Limb (tissue), 2 donors: Measurements from ENCODE around the gene C11orf21.
"Not testable (repeated sequence)": the region's sequence is repeated elsewhere in the genome, so short reads cannot be mapped to it uniquely, and the experiment has no call there.

Experiments
- DNase-seq, 2 donors: peaks; one replicate each; pipeline ENCODE4 v3.0.0-alpha.2; 2016; ENCODE audit errors: extremely low spot score in 2 of 2

Gene C11orf21

GRCh38 chr11:2301631-2302305 is at the start of gene C11orf21, which contains the start of gene TSPAN32:
C11orf21 (minus strand) TSS chr11:2301918; CDS start chr11:2301808, 110 bp downstream.
TSPAN32 (plus strand) TSS chr11:2302013; CDS start chr11:2302150, 137 bp downstream.
- peak in 1 of 2 donors; percentile 47 for DNase-seq

- DNase-seq, result no peak
These were observed 47.3 kb upstream of the C11orf21 start for GRCh38 chr11:2348986-2349385.

DNA sequence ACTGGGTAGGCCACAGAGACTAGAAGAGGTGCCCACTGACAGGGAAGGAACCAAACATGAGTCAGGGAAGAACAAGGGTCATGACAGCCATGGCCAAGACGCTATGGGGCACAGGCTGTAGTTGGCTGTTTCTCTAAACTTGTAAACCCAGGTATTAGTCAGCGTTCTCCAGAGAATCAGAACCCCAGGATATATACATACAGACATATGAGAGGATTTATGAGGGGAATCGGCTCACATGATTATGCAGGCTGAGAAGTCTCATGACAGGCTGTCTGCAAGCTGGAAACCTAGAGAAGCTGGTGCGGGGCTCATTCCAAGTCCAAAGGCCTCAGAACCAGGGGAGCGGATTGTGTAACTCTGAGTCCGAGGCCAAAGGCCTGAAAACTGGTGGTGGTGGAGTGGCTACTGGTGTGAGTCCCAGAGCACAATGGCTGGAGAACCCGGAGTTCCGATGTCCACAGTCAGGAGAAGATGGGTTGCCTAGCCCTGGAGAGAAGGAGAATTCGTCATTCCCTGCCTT is 45.7 kb upstream of the C11orf21 start:
- no peak for DNase-seq

DNA sequence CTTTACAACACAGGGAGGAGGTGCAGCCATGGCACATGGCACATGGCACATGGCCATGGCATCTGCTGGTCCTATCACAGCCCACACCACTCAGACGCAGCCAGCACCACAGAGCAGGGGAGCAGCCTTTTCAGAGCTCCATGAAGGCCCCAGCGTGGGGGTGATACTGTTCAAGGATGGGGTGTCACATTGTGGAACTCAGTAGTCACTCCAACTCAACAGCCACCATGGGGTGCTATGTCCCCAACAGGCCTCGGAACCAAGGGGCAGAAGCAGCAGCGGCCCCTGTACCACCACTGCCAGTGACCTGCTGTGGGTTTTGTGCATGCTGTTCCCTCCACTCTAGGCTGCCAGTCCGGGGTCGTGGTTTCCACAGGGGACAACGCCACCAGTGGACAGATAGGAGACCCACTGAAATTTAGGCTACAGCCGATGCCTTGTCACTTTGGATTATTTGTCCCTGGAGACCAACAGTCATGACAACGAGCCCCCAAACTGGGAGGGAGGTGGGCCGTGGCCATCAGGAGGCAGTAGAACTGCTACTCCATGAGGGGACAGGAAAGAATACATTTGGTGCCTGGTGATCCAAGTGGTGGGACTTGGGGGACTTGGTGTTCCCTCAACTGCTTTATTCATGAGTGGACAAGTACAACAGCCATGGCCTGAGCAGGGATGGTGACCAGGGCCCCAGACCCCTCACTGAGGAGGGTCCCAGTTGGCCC is 45.0 kb upstream of the C11orf21 start:
- DNase-seq, result no peak

DNA sequence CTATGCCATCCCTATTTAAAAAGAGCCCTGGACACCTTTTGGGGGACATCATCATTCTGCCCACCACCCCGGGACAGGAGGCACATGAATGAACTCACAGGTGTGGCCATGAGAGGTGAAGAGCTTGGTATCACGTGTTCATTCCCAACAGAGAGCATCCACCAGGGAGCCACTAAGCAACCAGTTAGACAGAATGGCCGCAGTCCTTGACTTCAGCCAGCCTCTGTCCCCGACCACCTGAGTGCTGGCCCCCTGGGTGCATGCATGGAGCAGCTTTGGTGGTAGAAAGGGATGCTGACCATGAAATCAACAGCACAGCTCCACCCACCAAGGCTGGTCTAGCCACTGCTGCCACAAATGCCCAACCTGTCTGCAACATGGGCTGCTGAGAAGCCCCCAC is 44.3 kb upstream of the C11orf21 start:
- DNase-seq, result no peak

DNA sequence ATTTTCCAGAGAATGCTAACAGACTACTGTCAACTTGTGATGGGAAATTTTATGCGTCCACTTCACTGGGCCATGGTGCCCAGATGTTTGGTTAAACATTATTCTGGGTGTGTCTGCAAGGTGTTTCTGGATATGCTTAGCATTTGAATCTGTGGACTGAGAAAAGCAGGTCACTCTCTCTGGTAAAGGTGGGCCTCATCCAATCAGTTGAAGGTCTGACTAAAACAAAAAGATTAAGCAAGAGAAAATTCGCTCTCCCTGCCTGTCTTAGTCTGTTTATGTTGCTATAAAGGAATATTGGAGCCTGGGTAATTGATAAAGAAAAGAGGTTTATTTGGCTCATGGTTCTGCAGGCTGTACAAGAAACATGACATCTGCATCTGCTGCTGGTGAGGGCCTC is 43.3 kb upstream of the C11orf21 start:
- no peak for DNase-seq

DNA sequence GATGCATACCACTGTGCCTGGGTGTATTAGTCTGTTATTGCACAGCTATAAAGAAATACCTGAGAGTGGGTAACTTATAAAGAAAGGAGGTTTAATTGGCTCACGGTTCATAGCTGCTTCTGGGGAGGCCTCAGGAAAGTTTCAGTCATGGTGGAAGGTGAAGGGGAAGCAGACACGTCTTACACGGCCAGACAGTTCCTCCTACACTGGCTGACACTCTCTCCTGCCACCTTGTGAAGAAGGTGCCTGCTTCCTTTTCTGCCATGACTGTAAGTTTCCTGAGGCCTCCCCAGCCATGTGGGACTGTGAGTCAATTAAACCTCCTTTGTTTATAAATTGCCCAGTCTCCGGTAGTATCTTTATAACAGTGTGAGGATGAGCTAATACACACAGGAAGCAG is 41.8 kb upstream of the C11orf21 start:
- DNase-seq, result no peak

DNA sequence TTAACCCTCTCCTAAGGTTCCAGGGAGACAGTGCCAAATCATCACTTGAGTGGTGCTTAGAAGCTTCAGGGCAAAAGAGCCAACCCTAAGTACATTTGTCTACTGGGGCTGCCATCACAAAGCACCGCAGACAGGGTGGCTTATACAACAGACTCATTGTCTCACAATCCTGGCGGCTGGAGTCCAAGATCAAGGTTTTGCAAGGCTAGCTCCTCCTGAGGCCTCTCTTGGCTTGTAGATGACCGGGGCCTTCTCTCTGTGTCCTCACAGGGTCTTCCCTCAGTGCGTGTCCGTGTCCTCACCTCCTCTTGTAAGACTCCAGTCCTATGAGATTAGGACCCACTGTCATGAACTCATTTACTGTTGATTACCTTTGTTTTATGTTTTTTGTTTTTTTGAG is 41.3 kb upstream of the C11orf21 start:
- no peak for DNase-seq

- DNase-seq, result no peak
These were observed 40.8 kb upstream of the C11orf21 start for GRCh38 chr11:2342557-2342956.

GRCh38 chr11:2338760-2339159 is 37.0 kb upstream of the C11orf21 start:
- DNase-seq, result not testable (repeated sequence)

DNA sequence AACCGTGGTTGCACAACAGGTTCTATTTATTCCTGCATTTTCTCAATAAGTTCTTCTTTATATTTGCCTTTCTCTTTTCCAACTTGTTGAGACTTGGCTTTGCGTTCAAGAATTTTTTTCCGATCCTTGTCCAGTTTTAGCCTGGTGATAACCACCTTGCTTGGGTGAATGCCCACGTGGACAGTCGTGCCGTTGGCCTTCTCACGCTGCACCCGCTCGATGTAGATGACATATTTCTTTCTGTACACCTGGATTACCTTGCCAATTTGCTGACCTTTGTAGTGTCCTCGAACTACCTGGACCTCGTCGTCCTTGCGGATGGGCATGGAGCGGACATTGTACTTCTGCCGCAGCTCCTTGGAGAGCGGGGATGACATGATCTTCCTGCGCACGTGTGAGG is 33.6 kb upstream of the C11orf21 start:
- not testable (repeated sequence) for DNase-seq

DNA sequence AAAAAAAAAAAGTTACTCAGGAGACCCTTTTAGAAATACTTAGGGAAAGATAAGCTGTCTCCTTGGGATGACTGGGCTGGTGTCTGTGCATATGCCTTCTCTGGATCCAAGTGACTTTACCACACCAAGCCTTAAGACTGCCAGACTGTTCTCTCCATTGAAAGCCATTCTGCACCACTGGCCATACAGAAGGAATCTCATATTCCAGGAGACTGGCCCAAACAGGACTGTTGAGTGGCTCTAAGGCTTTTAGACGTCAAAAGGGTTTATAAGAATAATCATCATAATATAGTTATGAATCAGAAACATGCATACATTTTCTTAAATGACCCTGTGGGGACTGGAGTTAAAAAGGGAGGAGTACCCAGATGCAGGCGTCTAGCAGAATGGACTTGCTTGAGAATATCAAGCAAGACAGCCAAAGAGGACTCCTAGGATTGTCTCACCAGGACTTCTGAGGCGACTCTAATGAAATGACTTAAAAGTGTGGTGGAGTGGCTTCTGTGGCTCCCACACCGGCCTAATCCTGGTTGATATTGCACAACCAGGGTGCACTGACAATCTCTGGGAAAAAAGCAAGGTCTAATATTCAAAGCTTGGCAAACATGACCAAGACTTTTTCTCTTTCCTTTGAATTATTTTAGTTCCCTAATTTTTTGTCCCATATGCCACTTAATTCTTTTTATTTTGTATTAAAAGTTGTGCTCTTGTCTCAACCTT is 31.9 kb upstream of the C11orf21 start:
- DNase-seq, result not testable (repeated sequence)

GRCh38 chr11:2332569-2332968 is 30.9 kb upstream of the C11orf21 start:
- DNase-seq, result not testable (repeated sequence)

DNA sequence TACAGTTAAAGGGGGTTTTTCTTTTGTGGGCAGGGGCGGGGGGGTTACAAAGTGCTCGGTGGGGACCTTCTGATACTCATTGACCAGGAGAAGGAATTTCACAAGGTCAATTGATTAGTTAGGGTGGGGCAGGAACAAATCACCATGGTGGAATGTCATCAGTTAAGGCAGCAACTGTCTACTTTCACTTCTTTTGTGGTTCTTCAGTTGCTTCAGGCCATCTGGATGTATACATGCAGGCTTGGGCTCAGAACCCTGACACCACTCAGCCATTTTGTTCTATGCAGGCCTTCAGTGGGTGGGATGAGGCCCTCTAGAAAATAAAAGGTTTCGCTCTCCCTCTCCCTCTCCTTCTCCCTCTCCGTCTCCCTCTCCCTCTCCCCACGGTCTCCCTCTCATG is 29.7 kb upstream of the C11orf21 start:
- no peak for DNase-seq

DNA sequence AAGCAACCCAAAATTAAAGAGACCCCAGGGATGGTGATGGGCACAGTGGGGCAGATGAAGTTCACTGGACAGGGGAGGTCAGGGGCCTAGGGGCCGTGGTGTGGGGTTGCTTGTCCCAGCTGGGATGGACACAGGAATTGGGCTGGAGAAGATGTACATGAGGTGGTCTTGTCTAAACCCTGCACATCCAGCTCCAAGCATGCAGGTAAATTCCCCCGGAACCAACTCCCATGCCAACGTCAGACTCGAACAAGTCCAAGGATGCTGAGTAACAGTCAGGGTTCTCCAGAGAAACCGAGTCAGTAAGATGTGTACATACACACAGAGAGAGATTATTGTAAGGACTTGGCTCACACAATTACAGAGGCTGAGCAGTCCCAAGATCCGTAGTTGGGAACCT is 29.0 kb upstream of the C11orf21 start:
- no peak for DNase-seq

DNA sequence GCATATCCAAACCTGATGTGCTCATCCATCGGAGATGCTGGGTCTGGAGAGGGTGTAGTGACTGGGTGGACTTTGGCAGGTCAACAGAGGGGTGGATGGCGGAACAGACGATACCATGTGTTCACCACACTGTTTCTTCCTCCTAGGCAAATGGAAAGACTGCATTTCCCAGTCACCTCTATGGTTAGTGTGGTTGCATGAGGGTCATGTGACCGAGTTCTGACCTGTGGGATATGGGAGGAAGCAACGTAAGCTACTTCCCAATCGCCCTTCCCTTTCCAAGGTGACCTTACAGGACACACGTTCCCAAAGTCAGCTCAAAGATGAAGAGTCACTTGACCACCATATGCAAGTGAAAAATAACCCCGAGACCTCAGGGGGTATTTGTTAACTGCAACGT is 27.8 kb upstream of the C11orf21 start:
- DNase-seq, result no peak

GRCh38 chr11:2328656-2329354 is 27.1 kb upstream of the C11orf21 start:
- no peak for DNase-seq

DNA sequence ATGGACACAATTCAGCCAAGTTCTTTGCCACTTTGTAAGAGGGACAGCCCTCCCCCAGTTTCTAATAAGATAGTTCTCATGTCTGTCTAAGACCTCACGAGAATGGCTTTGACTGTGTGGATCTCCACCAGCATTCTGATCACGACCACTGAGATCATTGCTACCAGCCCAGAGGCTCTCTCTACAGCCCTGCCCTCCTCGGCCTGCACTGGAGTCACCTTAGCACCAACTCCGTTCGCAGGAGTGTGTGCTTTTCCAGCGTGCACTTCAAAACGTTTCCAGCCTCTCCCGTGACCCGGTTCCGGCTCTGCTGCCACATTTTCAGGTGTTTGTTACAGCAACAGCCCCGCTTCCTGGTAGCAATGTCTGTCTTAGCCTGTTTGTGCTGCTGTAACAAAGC is 26.3 kb upstream of the C11orf21 start:
- no peak for DNase-seq

DNA sequence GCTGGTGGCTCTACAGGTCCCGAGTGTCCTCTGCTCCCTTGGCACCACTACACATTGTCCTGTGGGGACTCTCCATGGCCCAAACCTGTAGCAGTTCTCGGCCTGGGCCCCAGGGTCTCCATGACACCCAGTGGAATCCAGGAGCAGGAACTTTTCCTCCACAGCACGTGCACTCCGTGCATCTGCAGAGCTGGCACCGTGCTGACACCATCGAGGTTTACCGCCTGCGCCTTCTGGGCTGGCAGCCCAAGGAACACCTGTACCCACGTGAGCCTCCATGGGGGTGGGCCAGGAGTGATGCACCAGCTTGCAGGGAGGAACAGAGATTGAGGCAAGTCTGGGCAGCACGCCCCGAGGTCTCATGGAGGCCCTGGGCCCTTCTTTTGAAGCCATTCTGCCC is 25.3 kb upstream of the C11orf21 start:
- DNase-seq, result no peak

GRCh38 chr11:2325719-2326118 is 24.0 kb upstream of the C11orf21 start:
- no peak for DNase-seq

GRCh38 chr11:2325123-2325522 is 23.4 kb upstream of the C11orf21 start:
- no peak for DNase-seq

DNA sequence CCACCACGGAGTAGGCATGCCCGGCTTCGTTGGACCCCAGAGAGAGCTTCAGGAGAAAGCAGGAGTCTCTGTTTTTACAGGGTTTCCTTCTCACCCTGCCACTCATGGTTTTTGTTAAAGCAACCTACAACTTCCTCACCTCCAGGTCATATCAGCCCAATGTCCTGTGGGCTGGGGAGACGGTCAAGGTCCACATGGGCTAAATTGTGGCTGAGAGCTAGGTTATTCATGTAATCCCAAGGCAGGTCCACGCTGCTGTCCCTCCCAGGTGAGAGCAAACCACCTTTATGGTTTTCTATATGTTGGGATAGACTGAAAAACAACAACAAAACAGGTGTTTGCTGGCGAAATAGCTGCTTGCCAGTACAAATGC is 19.6 kb upstream of the C11orf21 start:
- no peak for DNase-seq
